Psoas muscle (tissue), 8 donors: Measurements from ENCODE around the gene TRAPPC11. TPM values are rescaled to one million over a fixed set of nuclear protein-coding genes. Genes with fewer than 3 reads are reported as not detected.

Experiments used
- ATAC-seq, 4 donors: fragments of 200-7000 bp; cut with Tn5 transposase; one replicate each; pipeline ENCODE4 v1.9.1; 2020; ENCODE audit warnings: moderate library complexity in 3 of 4, mild to moderate bottlenecking in 2 of 4
- DNase-seq, 2 donors: peaks; one replicate each; pipeline ENCODE4 v3.0.0-alpha.2; 2020
- H3K27ac ChIP-seq: fragments of 200-600 bp; one replicate; pipeline ENCODE4 v1.8.0; 2022
- H3K27me3 ChIP-seq, 3 donors: fragments of 200-600 bp in 1 of 3; one replicate each; pipeline versions ENCODE4 v1.6.1 to v1.8.0; 2013 to 2022; ENCODE audit warnings: low read length in 2 of 3, mild to moderate bottlenecking in 2 of 3, moderate library complexity in 1 of 3; ENCODE audit not compliant: insufficient read depth in 3 of 3
- H3K36me3 ChIP-seq, 2 donors: fragments of 200-600 bp in 1 of 2; one replicate each; pipeline versions ENCODE4 v1.6.1 to v1.8.0; 2013 to 2022; ENCODE audit warnings: low read depth in 1 of 2, mild to moderate bottlenecking in 1 of 2, moderate library complexity in 1 of 2; ENCODE audit not compliant: insufficient read depth in 1 of 2
- H3K4me1 ChIP-seq: fragments of 200-600 bp; one replicate; pipeline ENCODE4 v1.8.0; 2022
- H3K4me3 ChIP-seq: fragments of 200-600 bp; one replicate; pipeline ENCODE4 v1.8.0; 2022; ENCODE audit warnings: mild to moderate bottlenecking
- H3K9me3 ChIP-seq: fragments of 200-600 bp; one replicate; pipeline ENCODE4 v1.8.0; 2022
- CTCF ChIP-seq: fragments of 200-600 bp; IDR thresholded peaks from one replicate; pipeline ENCODE4 v1.8.0; 2022; ENCODE audit warnings: antibody characterized with exemption
- WGBS, 3 donors: extraction: QIAGEN DNeasy Blood & Tissue Kit; methylation state at CpG; one replicate each; pipeline versions ENCODE4 v1.1.6 to v1.1.7; 2013; 5-methylcytosine and 5-hydroxymethylcytosine counted together
- intact Hi-C, 2 donors: fragments of 100-400 bp; cut with DNase I; formaldehyde crosslinking; loops; one replicate each; pipeline versions ENCODE4 v1.11.0 to v1.14.2; 2022
- polyA plus RNA-seq, 3 donors: library from polyadenylated mRNA; stranded (reverse); fragments of 200-250 nt; gene quantifications; one replicate each; pipeline ENCODE4 v1.2.3, GENCODE V29; 2013
- total RNA-seq, 4 donors: library from RNA; stranded (reverse); fragmentation: NEBNext Ultra II Directional in 2 of 4; extraction: Animal tissue kit (Norgen Biotek cat#: 25700) in 2 of 4; gene quantifications; one replicate each; pipeline versions ENCODE4 v1.2.1 to v1.2.4, GENCODE V29; 2021 to 2023
- donor health status: healthy with polysubstance abuse.
- donor health status: DM: no; HTN: no; CAD: no; lungs with moderate emphysema.
- donor health status: Bipolar disorder and iron deficiency.
- donor health status: healthy.
- donor health status: DM: yes; HTN: yes; CAD: no.
- donor health status: DM: no; HTN: no; CAD: no.
- donor health status: DM: no; HTN: no; CAD: no.
- donor health status: DM: yes; HTN: yes; CAD: no.

TRAPPC11 gene
- total and polyA plus RNA-seq, 7 donors, result 10.5 to 24.3 (median 20.6) TPM

DNA sequence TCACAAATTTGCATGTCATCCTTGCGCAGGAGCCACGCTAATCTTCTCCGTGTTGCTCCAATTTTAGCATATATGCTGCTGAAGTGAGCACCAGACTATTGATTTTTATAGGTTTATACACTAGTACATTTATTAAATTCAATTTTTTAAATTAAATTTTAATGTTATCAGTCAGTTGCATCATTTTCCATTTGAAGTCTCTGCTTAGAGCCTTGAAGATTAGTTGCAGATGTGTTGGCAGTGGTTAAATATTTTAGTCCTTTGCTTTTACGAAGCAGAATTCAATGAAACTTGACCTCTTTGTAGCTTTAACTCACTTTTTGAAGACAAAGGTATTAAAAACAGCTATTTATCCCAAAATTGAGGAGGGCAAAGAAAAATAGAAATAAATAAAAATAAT lies 16.5 kb downstream of the TRAPPC11 start:
- Histone ChIP-seq H3K9me3 (no peaks in the 10 kb centered on the region), H3K27ac (no peak overlapping the region), H3K36me3 (peaks cover 4 to 97% of the 10 kb centered on the region in 2 donors), H3K4me1 (no peaks in the 10 kb centered on the region), H3K4me3 (no peak overlapping the region), H3K27me3 (no peaks in the 10 kb centered on the region)
- intact Hi-C loops, result no loop called here
- 78 to 93% (median 89%) methylated on average over 4 of the region's 4 CpGs for WGBS, 3 donors
- no peak for DNase-seq
- no peak for TF ChIP-seq CTCF
- no peak for ATAC-seq

GRCh38 chr4:183681119-183681518 lies 22.0 kb downstream of the TRAPPC11 start:
- DNase-seq, result no peak
- no peak for ATAC-seq
- intact Hi-C loops, result no loop called here
- H3K4me3 ChIP-seq, result no peak overlapping the region
- H3K9me3 ChIP-seq, result no peaks in the 10 kb centered on the region
- peaks cover 4 to 93% of the 10 kb centered on the region in 2 donors for H3K36me3 ChIP-seq
- no peak overlapping the region for H3K27ac ChIP-seq
- H3K4me1 ChIP-seq, result no peaks in the 10 kb centered on the region
- no peaks in the 10 kb centered on the region for H3K27me3 ChIP-seq
- WGBS, 3 donors, result 92 to 96% (median 93%) methylated on average over 4 of the region's 4 CpGs
- TF ChIP-seq CTCF, result no peak

GRCh38 chr4:183686461-183686860 lies 27.4 kb downstream of the TRAPPC11 start:
- no peaks in the 10 kb centered on the region for H3K27me3 ChIP-seq
- peaks cover 4 to 96% of the 10 kb centered on the region in 2 donors for H3K36me3 ChIP-seq
- no peaks in the 10 kb centered on the region for H3K9me3 ChIP-seq
- no peak for DNase-seq
- 78 to 83% (median 80%) methylated on average over 2 of the region's 2 CpGs for WGBS, 3 donors
- no peak for TF ChIP-seq CTCF
- no peak for ATAC-seq
- H3K4me1 ChIP-seq, result no peaks in the 10 kb centered on the region
- H3K27ac ChIP-seq, result no peak overlapping the region
- intact Hi-C loops, result loop anchor here in 1 of 2 donors (5.0 kb wide), 1 partner anchor 34 kb away; no protein-coding TSS in a partner anchor
- H3K4me3 ChIP-seq, result no peak overlapping the region

- Histone ChIP-seq H3K4me3 (no peak overlapping the region), H3K4me1 (no peaks in the 10 kb centered on the region), H3K9me3 (no peaks in the 10 kb centered on the region), H3K36me3 (peaks cover 7 to 100% of the 10 kb centered on the region in 2 donors), H3K27ac (no peak overlapping the region), H3K27me3 (no peaks in the 10 kb centered on the region)
- 73 to 77% (median 75%) methylated on average over 6 of the region's 6 CpGs for WGBS, 3 donors
- DNase-seq, result no peak
- TF ChIP-seq CTCF, result no peak
- intact Hi-C loops, result loop anchor here in 1 of 2 donors (5.0 kb wide), 1 partner anchor 36 kb away; no protein-coding TSS in a partner anchor
- no peak for ATAC-seq
Measured at GRCh38 chr4:183688216-183688615, 29.1 kb downstream of the TRAPPC11 start.

DNA sequence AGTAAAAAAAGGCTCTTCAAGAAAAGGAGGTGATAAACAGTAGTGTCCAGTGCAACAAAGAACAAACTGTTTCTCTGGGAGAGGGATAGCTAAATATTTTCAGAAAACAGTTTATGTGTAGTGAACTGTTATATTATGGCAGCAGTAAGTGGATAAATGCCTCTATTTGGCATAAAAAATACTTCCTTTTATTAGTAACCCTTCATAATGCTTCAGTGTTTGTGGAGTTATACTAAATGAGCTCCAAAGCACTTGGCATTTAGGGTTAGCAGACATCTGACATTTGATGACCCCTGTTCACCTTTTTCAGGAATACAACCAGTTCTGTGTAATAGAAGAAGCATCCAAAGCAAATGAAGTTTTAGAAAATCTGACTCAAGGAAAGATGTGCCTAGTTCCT lies 31.9 kb downstream of the TRAPPC11 start:
- DNase-seq (no peak), ATAC-seq (no peak)
- no peak overlapping the region for H3K27ac ChIP-seq
- peaks cover 7 to 100% of the 10 kb centered on the region in 2 donors for H3K36me3 ChIP-seq
- intact Hi-C loops, result no loop called here
- H3K4me1 ChIP-seq, result no peaks in the 10 kb centered on the region
- no peaks in the 10 kb centered on the region for H3K9me3 ChIP-seq
- H3K27me3 ChIP-seq, result no peaks in the 10 kb centered on the region
- no peak overlapping the region for H3K4me3 ChIP-seq
- TF ChIP-seq CTCF, result no peak
